SK-N-MC (cell line): ENCODE results near the gene ZNF462.

ENCODE experiments used
- DNase-seq: peaks from one replicate; pipeline ENCODE4 v3.0.0-alpha.2; 2011; ENCODE audit warnings: low read depth, low spot score
- H3K27ac ChIP-seq: fragments of 200-600 bp; sonication (generic); 2 replicates; pipeline ENCODE4 v1.5.1; 2016; ENCODE audit warnings: mixed run types
- H3K36me3 ChIP-seq: fragments of 200-600 bp; sonication (generic); 2 replicates; pipeline ENCODE4 v1.6.1; 2017; ENCODE audit warnings: antibody characterized with exemption, low read length, mixed read lengths; ENCODE audit not compliant: insufficient read depth
- H3K4me3 ChIP-seq: fragments of 200-600 bp; sonication (generic); 2 replicates; pipeline ENCODE4 v1.5.1; 2016
- H3K9ac ChIP-seq: fragments of 200-600 bp; sonication (generic); 2 replicates; pipeline ENCODE4 v1.8.0; 2017; ENCODE audit warnings: mixed run types, mixed read lengths; ENCODE audit not compliant: insufficient read length
- H3K9me3 ChIP-seq: fragments of 200-600 bp; sonication (generic); 2 replicates; pipeline ENCODE4 v1.6.1; 2017; ENCODE audit warnings: low read depth, mild to moderate bottlenecking, antibody characterized with exemption, low read length, moderate library complexity, mixed read lengths
- EZH2 ChIP-seq: fragments of 200-600 bp; sonication (generic); IDR thresholded peaks from one replicate; pipeline ENCODE4 v1.6.1; 2017; ENCODE audit warnings: antibody characterized with exemption
- FOXP2 ChIP-seq: optimal IDR thresholded peaks from 2 replicates; pipeline ENCODE3; 2011; ENCODE audit warnings: mild to moderate bottlenecking, moderate library complexity; ENCODE audit not compliant: insufficient read depth; ENCODE audit errors: extremely low read length, control extremely low read depth
- POLR2AphosphoS5 ChIP-seq: IDR thresholded peaks from 2 replicates; pipeline ENCODE4 v1.6.1; 2012; ENCODE audit warnings: mild to moderate bottlenecking, low read depth, low read length, borderline replicate concordance

ZNF462 gene

DNA sequence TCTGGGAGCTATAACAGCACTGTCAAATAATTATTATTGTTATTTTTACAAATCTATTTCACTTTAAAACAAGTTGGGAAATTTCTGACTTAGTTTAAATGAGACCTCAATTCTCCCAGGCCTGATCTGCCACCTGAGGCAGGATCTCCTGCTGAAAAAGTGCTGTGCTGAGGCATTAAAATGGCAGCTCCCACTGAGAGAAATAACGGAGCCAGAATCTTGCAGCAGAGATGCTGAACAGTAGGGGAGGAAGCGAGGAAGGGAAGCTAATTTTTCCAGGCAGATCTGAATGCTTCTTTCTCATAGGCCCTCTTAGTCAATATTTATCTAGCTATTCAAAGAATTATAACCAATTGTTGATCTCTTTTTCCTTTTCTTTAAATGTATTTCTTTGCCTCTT, 196.3 kb downstream of the ZNF462 start:
- Histone ChIP-seq H3K27ac (no peak overlapping the region), H3K9me3 (no peaks in the 10 kb centered on the region), H3K9ac (no peak overlapping the region), H3K4me3 (no peak overlapping the region), H3K36me3 (no peaks in the 10 kb centered on the region)
- no peak for TF ChIP-seq FOXP2
- TF ChIP-seq EZH2, result no peak
- TF ChIP-seq POLR2AphosphoS5, result no peak
- no peak for DNase-seq

DNA sequence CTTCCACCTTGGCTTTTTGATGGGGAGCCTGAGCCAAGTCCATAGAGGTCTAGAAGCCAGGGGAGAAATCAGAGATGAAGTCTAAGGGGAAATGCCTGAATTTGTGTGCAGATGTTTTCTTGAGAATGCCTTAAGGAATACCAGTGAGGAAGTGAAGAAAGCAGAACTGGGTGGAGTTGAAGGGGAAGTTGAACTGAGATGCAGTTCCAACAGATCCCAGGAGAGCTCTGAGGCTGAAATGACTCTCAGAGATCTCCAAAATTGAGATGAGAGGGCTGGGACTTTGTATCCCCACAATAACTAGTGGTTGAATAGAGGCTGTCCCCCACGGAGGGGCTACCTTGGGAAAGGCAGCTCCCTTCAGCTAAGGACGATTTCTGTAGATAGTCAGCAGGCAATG, 197.1 kb downstream of the ZNF462 start:
- Histone ChIP-seq H3K27ac (no peak overlapping the region), H3K36me3 (no peaks in the 10 kb centered on the region), H3K4me3 (no peak overlapping the region), H3K9me3 (no peaks in the 10 kb centered on the region), H3K9ac (no peak overlapping the region)
- TF ChIP-seq FOXP2 (no peak), EZH2 (no peak), POLR2AphosphoS5 (no peak)
- no peak for DNase-seq
